Smooth muscle cell (in vitro differentiated cells): ENCODE measurements around the gene AIM2. TPM values are rescaled to one million over a fixed set of nuclear protein-coding genes. Genes with fewer than 3 reads are reported as not detected.

ENCODE experiments used
- DNase-seq: peaks from one replicate; lab custom pipeline; 2025; ENCODE audit not compliant: unreplicated experiment; lab: John Stamatoyannopoulos, UW
- H2AFZ ChIP-seq: fragments of 200-600 bp; sonication (generic); 2 replicates; pipeline ENCODE4 v1.6.0; 2016; ENCODE audit warnings: antibody characterized with exemption, low read depth, mild to moderate bottlenecking
- H3F3A ChIP-seq: fragments of 200-600 bp; sonication (generic); 2 replicates; pipeline ENCODE4 v1.6.0; 2017; ENCODE audit warnings: antibody characterized with exemption, low read depth
- H3K27ac ChIP-seq: fragments of 200-600 bp; sonication (generic); 2 replicates; pipeline ENCODE4 v1.5.1; 2016; ENCODE audit warnings: low read depth, mild to moderate bottlenecking
- H3K27me3 ChIP-seq: fragments of 200-600 bp; sonication (generic); 2 replicates; pipeline ENCODE4 v1.6.1; 2016; ENCODE audit warnings: low read depth, mild to moderate bottlenecking
- H3K36me3 ChIP-seq: fragments of 200-600 bp; sonication (generic); 2 replicates; pipeline ENCODE4 v1.5.1; 2016; ENCODE audit warnings: low read depth
- H3K4me1 ChIP-seq: fragments of 200-600 bp; sonication (generic); 2 replicates; pipeline ENCODE4 v1.5.1; 2016; ENCODE audit warnings: low read depth
- H3K4me2 ChIP-seq: fragments of 200-600 bp; sonication (generic); 2 replicates; pipeline ENCODE4 v1.6.0; 2016; ENCODE audit warnings: mild to moderate bottlenecking
- H3K4me3 ChIP-seq: fragments of 200-600 bp; sonication (generic); 2 replicates; pipeline ENCODE4 v1.5.1; 2016; ENCODE audit warnings: mild to moderate bottlenecking
- H3K79me2 ChIP-seq: fragments of 200-600 bp; sonication (generic); 2 replicates; pipeline ENCODE4 v1.6.0; 2016; ENCODE audit warnings: low read depth, mild to moderate bottlenecking
- H3K9ac ChIP-seq: fragments of 200-600 bp; sonication (generic); 2 replicates; pipeline ENCODE4 v1.6.0; 2016; ENCODE audit warnings: low read depth
- H3K9me3 ChIP-seq: fragments of 200-600 bp; sonication (generic); replicated peaks from 2 replicates; pipeline ENCODE4 v1.5.1; 2016; ENCODE audit warnings: low read depth
- H4K20me1 ChIP-seq: fragments of 200-600 bp; sonication (generic); 2 replicates; pipeline ENCODE4 v1.6.0; 2016; ENCODE audit warnings: low read depth
- CTCF ChIP-seq: fragments of 200-600 bp; sonication (generic); IDR thresholded peaks from 2 replicates; pipeline ENCODE4 v1.5.1; 2017; ENCODE audit warnings: borderline replicate concordance, mild to moderate bottlenecking, antibody characterized with exemption; ENCODE audit not compliant: insufficient read depth, poor library complexity, severe bottlenecking
- WGBS: methylation state at CpG from one replicate; pipeline ENCODE4 v1.1.7; 2016; ENCODE audit warnings: low lambda C conversion rate; 5-methylcytosine and 5-hydroxymethylcytosine counted together
- polyA plus RNA-seq: library from polyadenylated mRNA; unstranded; fragments of >200 nt; fragmentation: Nextera tagmentation; extraction: Ambion mirVana; gene quantifications from 2 replicates; pipeline ENCODE4 v1.2.1, GENCODE V29; 2016
- total RNA-seq: library from RNA; depleted of rRNA; stranded (reverse); fragments of >200 nt; gene quantifications from 2 replicates; pipeline ENCODE4 v1.2.3, GENCODE V29; 2014

Gene AIM2
- total and polyA plus RNA-seq, 2 experiments from 2014 or later, result 0.87 to 1.2 TPM

- Histone ChIP-seq H3K9ac (no peak overlapping the region), H3K4me1 (peaks cover 12% of the 10 kb centered on the region)
- 99% methylated on average over 3 of the region's 3 CpGs for WGBS
These were observed 62.5 kb downstream of the AIM2 start for GRCh38 chr1:159014003-159014571.

GRCh38 chr1:159012495-159012894 is 64.1 kb downstream of the AIM2 start:
- Histone ChIP-seq H3K27me3 (no peaks in the 10 kb centered on the region), H3K27ac (peak overlapping the region; percentile 98), H3K4me2 (peak overlapping the region; percentile 89), H4K20me1 (peaks cover 9% of the 10 kb centered on the region), H3F3A (peaks cover 13% of the 10 kb centered on the region), H3K4me1 (peaks cover 17% of the 10 kb centered on the region), H3K9ac (no peak overlapping the region), H3K4me3 (peak overlapping the region; percentile 67), H3K36me3 (peaks cover 18% of the 10 kb centered on the region), H3K79me2 (peaks cover 70% of the 10 kb centered on the region), H3K9me3 (no peaks in the 10 kb centered on the region), H2AFZ (no peak overlapping the region)
- DNase-seq, result no peak
- no peak for TF ChIP-seq CTCF
- 55% methylated on average over 6 of the region's 6 CpGs for WGBS

More at GRCh38 chr1:159014003-159014571, 62.5 kb downstream of the AIM2 start:
- H3K27me3 ChIP-seq, result no peaks in the 10 kb centered on the region
- peaks cover 4% of the 10 kb centered on the region for H3F3A ChIP-seq
- no peak overlapping the region for H2AFZ ChIP-seq
- H3K4me3 ChIP-seq, result no peak overlapping the region
- H3K36me3 ChIP-seq, result peaks cover 33% of the 10 kb centered on the region
- H3K9me3 ChIP-seq, result no peaks in the 10 kb centered on the region
- DNase-seq, result no peak
- H3K4me2 ChIP-seq, result peak overlapping the region; percentile 89
- H3K79me2 ChIP-seq, result peaks cover 79% of the 10 kb centered on the region
- no peak for TF ChIP-seq CTCF
- no peak overlapping the region for H3K27ac ChIP-seq
- H4K20me1 ChIP-seq, result peaks cover 10% of the 10 kb centered on the region

Other genes starting within 250 kb of the AIM2 start
- 0.09 TPM in 1 of 2 replicates, not detected in the other for gene MNDA, start 245.4 kb downstream of the AIM2 start, total RNA-seq
- gene MNDA, start 245.4 kb downstream of the AIM2 start, polyA plus RNA-seq, result 0.39 TPM in 1 of 2 replicates, not detected in the other
- gene PYHIN1, start 145.2 kb downstream of the AIM2 start, total RNA-seq, result 0.22 TPM in 1 of 2 replicates, not detected in the other
- not detected in 2 replicates for gene PYHIN1, start 145.2 kb downstream of the AIM2 start, polyA plus RNA-seq
- 92.1 and 96.3 TPM in 2 replicates for gene IFI16, start 66.9 kb downstream of the AIM2 start, total RNA-seq
- 95.9 and 114 TPM in 2 replicates for gene IFI16, start 66.9 kb downstream of the AIM2 start, polyA plus RNA-seq
- 0.54 and 0.90 TPM in 2 replicates for gene CADM3, start 94.8 kb upstream of the AIM2 start, total RNA-seq
- 0.74 and 1.2 TPM in 2 replicates for gene CADM3, start 94.8 kb upstream of the AIM2 start, polyA plus RNA-seq
- gene ACKR1, start 128.1 kb upstream of the AIM2 start, total RNA-seq, result 0.04 TPM in 1 of 2 replicates, not detected in the other
- gene ACKR1, start 128.1 kb upstream of the AIM2 start, polyA plus RNA-seq, result 0.25 TPM in 1 of 2 replicates, not detected in the other
- not detected in 2 replicates for gene FCER1A, start 225.6 kb upstream of the AIM2 start, total RNA-seq
- not detected in 2 replicates for gene FCER1A, start 225.6 kb upstream of the AIM2 start, polyA plus RNA-seq